Parietal lobe (tissue), 2 donors: ENCODE results near the gene BCL2L13. TPM values are rescaled to one million over a fixed set of nuclear protein-coding genes. Genes with fewer than 3 reads are reported as not detected.

Experiments used
- small RNA-seq: library from RNA; depleted of rRNA; stranded (forward); fragments of <200 nt; gene quantifications from one replicate; pipeline ENCODE3, GENCODE V24; 2014; ENCODE audit warnings: low replicate concordance
- total RNA-seq: library from RNA; depleted of rRNA; stranded (reverse); fragments of >200 nt; gene quantifications from one replicate; pipeline ENCODE4 v1.2.3, GENCODE V29; 2014

The BCL2L13 gene, protein sequence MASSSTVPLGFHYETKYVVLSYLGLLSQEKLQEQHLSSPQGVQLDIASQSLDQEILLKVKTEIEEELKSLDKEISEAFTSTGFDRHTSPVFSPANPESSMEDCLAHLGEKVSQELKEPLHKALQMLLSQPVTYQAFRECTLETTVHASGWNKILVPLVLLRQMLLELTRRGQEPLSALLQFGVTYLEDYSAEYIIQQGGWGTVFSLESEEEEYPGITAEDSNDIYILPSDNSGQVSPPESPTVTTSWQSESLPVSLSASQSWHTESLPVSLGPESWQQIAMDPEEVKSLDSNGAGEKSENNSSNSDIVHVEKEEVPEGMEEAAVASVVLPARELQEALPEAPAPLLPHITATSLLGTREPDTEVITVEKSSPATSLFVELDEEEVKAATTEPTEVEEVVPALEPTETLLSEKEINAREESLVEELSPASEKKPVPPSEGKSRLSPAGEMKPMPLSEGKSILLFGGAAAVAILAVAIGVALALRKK
- 47.9 TPM for total RNA-seq

DNA sequence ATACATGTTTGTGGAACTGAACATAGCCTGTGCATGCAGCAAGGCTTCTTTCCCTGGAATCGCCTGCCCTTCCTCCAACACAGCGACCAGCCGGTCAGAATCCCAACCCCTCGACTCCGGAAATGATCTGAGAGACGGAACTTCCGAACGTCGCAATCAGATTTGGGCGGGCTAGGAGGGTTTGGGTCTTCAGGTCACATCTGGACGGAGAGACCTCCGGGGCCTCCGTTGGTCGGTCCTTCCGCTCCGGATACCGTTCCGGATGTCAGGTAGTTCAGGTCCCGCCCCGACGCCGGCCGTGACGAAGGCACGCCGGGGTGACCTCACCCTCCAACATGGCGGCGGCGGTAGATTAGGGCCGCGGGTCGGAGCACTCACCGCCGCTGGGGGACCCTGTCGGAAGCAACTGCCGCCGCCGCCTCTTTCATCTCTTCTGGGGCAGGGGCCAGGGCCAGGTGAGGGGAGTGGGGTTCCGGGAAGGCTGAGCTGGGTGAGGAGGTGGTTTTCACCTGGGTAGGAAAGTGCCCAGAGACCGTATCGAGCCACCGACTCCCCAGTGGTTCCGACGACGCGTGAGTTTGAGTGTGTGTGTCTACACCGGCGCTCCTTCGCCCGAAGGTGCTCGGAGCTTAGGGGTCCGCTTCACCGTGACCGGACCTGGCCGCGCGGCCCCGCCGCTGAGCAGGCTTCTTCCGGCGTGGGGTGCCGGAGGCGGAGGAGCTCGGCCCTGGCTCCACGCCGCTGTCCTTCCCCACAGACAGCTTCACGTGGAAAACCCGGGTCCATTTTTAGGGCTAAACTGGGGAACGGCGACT, at the start of gene BCL2L13:
Gene BCL2L13 (plus strand): TSS at position 326 of the 815 bp plus-strand sequence. CDS start 16,955 bp downstream, outside the sequence.

GRCh38 chr22:17628406-17629172, 10.0 kb upstream of the BCL2L13 start, which contains the start of gene ATP6V1E1:
ATP6V1E1 (minus strand) TSS chr22:17628749; CDS start chr22:17628635, 114 bp downstream.

GRCh38 chr22:17774206-17774925, 135.8 kb downstream of the BCL2L13 start, which contains the start of gene BID:
BID (minus strand) TSS chr22:17774469; CDS start chr22:17750116, 24,353 bp downstream.

Small RNAs within 50 kb of the gene (small RNA-seq; reads per million reads assigned to genes)
- gene MIR3198-1 = not detected

Other genes starting within 250 kb of the BCL2L13 start
- 5.0 TPM for gene SLC25A18, start 75.3 kb upstream of the BCL2L13 start, total RNA-seq
- 98.9 TPM for gene ATP6V1E1, start 10.0 kb upstream of the BCL2L13 start, total RNA-seq
- 44.8 TPM for gene BID, start 135.7 kb downstream of the BCL2L13 start, total RNA-seq